Epithelial cell of proximal tubule (primary cell): ENCODE results near the gene PCDHGA1. TPM values are rescaled to one million over a fixed set of nuclear protein-coding genes. Genes with fewer than 3 reads are reported as not detected.
"Not testable (repeated sequence)": the region's sequence is repeated elsewhere in the genome, so short reads cannot be mapped to it uniquely, and the experiment has no call there.

Experiments
- DNase-seq: peaks from one replicate; pipeline ENCODE4 v3.0.0-alpha.2; 2011; ENCODE audit warnings: low read depth
- H3K4me3 ChIP-seq: 2 replicates; pipeline ENCODE4 v1.5.1; 2011; ENCODE audit warnings: low read depth, mild to moderate bottlenecking, low read length
- CTCF ChIP-seq: conservative IDR thresholded peaks from 2 replicates; pipeline ENCODE4 v1.5.1; 2012; ENCODE audit warnings: low read depth, mild to moderate bottlenecking, low read length
- total RNA-seq: library from RNA; depleted of rRNA; stranded (reverse); fragments of >200 nt; gene quantifications from 2 replicates; pipeline ENCODE4 v1.2.3, GENCODE V29; 2015

PCDHGA1 gene
- total RNA-seq, 1 donor from 2014 or later, result 0.75 TPM

DNA sequence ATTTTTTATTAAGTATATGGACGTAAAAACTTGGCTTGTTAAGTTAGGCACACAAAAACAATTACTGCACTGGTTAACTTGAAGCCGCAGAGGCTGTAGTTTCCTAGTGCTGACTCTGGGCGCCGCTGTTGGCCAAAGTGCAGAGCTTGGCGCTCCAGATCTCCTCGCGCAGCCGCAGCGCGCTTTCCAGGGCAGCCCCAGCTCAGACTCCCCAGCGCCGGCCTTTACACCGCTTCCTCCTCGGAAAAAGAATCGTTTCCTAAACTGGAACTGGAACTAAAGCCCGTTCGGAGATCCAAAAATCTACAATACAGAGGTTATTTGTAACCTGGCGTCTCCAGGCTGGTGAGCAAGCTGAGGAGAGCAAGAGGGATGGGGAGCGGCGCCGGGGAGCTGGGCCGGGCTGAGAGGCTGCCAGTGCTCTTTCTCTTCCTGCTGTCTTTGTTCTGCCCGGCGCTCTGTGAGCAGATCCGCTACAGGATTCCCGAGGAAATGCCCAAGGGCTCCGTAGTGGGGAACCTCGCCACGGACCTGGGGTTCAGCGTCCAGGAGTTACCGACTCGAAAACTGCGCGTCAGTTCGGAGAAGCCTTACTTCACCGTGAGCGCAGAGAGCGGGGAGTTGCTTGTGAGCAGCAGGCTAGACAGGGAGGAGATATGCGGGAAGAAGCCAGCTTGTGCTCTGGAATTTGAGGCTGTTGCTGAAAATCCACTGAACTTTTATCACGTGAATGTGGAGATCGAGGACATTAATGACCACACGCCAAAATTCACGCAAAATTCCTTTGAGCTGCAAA is 67.6 kb downstream of the PCDHGA1 start, which contains the start of gene PCDHGB5:
Gene PCDHGB5, plus strand, starts transcription at position 192 of the 796 bp plus-strand sequence. Its CDS starts 181 bp downstream, at position 373.
- H3K4me3 ChIP-seq, result peak within 1 kb of the TSS; percentile 52
- DNase-seq, result not testable (repeated sequence)
- peak; percentile 65 for TF ChIP-seq CTCF

GRCh38 chr5:141398608-141399007 is 68.3 kb downstream of the PCDHGA1 start:
- TF ChIP-seq CTCF, result no peak
- H3K4me3 ChIP-seq, result no peak overlapping the region
- no peak for DNase-seq

DNA sequence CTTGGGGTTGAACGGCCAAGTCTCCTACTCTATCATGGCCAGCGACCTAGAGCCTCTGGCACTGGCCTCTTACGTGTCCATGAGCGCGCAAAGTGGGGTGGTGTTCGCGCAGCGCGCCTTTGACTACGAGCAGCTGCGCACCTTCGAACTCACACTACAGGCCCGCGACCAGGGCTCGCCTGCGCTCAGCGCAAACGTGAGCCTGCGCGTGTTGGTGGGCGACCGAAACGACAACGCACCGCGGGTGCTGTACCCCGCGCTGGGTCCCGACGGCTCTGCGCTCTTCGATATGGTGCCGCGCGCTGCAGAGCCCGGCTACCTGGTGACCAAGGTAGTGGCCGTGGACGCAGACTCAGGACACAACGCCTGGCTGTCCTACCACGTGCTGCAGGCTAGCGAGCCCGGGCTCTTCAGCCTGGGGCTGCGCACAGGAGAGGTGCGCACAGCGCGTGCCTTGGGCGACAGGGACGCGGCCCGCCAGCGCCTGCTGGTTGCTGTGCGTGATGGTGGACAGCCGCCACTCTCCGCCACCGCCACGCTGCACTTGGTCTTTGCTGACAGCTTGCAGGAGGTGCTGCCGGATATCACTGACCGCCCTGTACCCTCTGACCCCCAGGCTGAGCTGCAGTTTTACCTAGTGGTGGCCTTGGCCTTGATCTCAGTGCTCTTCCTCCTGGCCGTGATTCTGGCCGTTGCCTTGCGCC is 69.4 kb downstream of the PCDHGA1 start:
- no peak overlapping the region for H3K4me3 ChIP-seq
- no peak for TF ChIP-seq CTCF

GRCh38 chr5:141402553-141403243 is 72.4 kb downstream of the PCDHGA1 start, which contains the start of gene PCDHGA9:
Gene PCDHGA9 (plus strand): TSS chr5:141402778. CDS start chr5:141402953, 175 bp downstream.
- no peak for DNase-seq
- H3K4me3 ChIP-seq, result peak within 1 kb of the TSS; percentile 32
- peak; percentile 45 for TF ChIP-seq CTCF

More for the DNA sequence above, 69.4 kb downstream of the PCDHGA1 start:
- DNase-seq, result no peak

DNA sequence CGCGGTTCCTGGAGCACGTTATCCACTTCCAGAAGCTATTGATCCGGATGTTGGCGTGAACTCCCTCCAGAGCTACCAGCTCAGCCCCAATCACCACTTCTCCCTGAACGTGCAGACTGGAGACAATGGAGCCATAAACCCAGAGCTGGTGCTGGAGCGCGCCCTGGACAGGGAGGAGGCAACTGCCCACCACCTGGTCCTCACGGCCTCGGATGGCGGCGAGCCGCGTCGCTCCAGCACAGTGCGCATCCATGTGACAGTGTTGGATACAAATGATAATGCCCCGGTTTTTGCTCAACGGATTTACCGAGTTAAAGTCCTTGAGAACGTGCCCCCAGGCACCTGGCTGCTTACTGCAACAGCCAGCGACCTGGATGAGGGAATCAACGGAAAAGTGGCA is 73.1 kb downstream of the PCDHGA1 start:
- DNase-seq, result no peak
- H3K4me3 ChIP-seq, result no peak overlapping the region
- no peak for TF ChIP-seq CTCF

DNA sequence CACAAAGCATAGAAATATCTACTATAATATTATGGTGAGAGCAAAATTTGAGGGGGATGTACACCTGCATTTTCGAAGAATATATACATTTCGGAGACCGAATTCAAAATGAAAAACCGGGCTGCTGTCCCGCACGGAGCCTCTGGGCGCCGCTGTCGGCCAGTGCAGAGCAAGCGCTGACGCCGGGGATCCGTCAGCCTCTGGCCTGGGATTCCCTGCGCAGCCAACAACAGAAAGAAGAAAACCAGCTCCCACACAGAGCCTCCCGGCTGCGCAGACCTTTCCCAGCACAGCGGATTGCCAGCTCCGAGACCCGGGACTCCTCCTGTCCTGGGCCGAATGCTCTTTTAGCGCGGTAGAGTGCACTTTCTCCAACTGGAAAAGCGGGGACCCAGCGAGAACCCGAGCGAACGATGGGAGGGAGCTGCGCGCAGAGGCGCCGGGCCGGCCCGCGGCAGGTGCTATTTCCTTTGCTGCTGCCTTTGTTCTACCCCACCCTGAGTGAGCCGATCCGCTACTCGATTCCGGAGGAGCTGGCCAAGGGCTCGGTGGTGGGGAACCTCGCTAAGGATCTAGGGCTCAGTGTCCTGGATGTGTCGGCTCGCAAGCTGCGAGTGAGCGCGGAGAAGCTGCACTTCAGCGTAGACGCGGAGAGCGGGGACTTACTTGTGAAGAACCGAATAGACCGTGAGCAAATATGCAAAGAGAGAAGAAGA is 77.6 kb downstream of the PCDHGA1 start, which contains the start of gene PCDHGB6:
Gene PCDHGB6, plus strand, starts transcription at position 232 of the 716 bp plus-strand sequence. Its CDS starts 182 bp downstream, at position 414.
- DNase-seq, result not testable (repeated sequence)
- TF ChIP-seq CTCF, result peak; percentile 56
- H3K4me3 ChIP-seq, result peak within 1 kb of the TSS; percentile 30
